RCC 7860 (cell line): ENCODE data around the gene AQP12B.
"Not testable (repeated sequence)": the region's sequence is repeated elsewhere in the genome, so short reads cannot be mapped to it uniquely, and the experiment has no call there.

Experiments
- DNase-seq: peaks from one replicate; pipeline ENCODE4 v3.0.0-alpha.2; 2015; ENCODE audit warnings: low spot score
- FAIRE-seq: peaks from 2 replicates; lab custom pipeline; 2012; peaks lifted over from hg19 to GRCh38; lab: Jason Lieb, UNC

The AQP12B gene

GRCh38 chr2:240682431-240683224 lies at the start of gene AQP12B:
Gene AQP12B (minus strand): TSS chr2:240682885. CDS start chr2:240682837, 48 bp downstream.
- FAIRE-seq, DNase-seq: not testable (repeated sequence)

GRCh38 chr2:240732184-240732583 lies 49.5 kb upstream of the AQP12B start:
- FAIRE-seq, result no peak
- no peak for DNase-seq

DNA sequence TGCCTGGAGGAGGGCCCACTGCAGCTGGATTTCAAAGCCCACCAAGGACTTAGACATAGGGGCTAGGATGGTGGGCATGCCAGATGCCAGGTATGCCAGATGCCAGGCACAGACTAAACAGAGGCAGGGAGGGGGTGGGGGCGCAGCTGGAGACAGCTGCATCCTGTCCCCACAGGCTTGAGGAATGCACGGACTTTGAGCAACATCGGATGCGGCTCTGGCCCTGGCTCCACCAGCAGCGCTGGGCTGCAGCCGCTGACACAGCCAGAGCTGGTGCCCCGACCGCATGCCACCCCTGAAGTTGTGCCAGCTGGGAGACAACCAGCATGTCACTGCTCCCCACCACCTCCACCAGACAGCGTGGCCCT lies 48.5 kb upstream of the AQP12B start:
- DNase-seq (no peak), FAIRE-seq (no peak)

DNA sequence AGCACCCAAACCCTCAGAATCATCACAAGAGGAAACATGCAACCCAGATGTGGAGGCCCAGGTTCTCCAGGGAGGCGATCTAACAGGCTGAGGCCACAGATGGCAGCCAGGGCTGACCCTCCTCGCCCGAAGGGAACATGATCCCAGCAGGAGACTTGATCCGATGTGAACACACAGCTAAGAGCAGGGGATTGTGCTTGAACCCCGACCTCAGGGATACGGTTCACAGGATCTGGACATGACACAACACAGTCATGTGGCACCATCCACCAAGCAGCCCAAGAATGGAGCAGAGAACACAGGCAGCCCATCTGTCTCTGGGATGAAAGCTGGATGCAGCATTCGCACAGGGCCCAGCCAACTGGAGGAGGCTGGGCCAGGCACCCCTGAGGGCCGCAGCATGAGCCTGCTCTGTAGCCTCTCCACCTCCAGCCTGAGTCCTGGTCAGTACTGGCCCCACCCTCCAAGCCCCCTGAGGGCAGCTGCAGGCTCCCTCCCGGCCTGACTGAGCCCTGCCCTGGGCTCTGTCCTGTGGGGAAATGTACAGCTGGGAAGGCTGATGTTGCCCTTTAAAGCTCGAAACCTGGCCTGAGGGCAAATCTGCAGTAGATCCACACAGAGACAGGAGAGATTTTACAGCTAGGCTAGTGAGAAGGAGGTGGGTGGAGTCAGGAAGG lies 48.0 kb upstream of the AQP12B start:
- DNase-seq (no peak), FAIRE-seq (no peak)

- DNase-seq (no peak), FAIRE-seq (no peak)
These were observed 46.1 kb upstream of the AQP12B start for GRCh38 chr2:240728827-240729226.

DNA sequence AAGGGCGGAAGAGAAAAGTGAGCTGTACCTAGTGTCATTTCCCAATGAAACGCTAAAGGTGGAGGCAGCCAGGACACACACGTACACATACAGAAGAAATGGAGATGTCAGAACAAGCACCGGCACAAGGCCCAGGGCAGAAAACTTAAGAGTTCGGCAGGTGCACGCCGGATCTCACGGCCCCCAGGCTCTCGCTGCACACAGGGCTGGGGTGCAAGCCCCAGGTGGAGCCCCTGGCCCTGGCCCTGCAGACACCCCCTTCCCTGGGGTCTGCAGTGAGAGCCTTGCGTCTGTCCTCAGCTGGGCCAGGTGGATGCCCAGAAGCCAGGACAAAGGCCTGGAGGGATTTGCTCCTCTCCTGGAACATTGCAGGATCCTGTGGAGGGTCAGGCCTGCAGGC lies 45.7 kb upstream of the AQP12B start:
- FAIRE-seq (no peak), DNase-seq (no peak)

- DNase-seq (no peak), FAIRE-seq (no peak)
These were observed 45.2 kb upstream of the AQP12B start for GRCh38 chr2:240727913-240728312.

DNA sequence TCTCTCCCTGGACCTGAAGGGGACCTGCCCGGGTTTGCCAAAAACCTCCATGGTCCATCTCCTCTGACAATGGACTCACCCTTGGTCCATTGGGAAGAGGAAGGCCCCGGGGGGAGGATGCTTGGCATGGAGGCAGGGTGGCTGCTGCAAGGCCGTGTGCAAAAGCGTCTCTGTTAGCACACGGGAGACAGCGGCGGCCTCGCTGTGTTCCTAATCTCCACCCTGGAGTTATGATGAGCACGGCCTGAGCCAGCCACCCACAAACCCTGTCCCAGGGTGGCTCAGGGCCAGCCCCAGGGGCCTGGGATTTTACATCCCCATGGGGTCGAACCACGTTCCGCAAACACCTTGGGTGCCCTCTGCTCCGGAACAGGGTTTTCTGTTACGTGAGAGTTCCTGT lies 44.8 kb upstream of the AQP12B start:
- DNase-seq (no peak), FAIRE-seq (no peak)

- no peak for DNase-seq
These were observed 44.2 kb upstream of the AQP12B start for GRCh38 chr2:240726876-240727275.

GRCh38 chr2:240725671-240726070 lies 43.0 kb upstream of the AQP12B start:
- DNase-seq (no peak), FAIRE-seq (no peak)

More at GRCh38 chr2:240726876-240727275, 44.2 kb upstream of the AQP12B start:
- no peak for FAIRE-seq

DNA sequence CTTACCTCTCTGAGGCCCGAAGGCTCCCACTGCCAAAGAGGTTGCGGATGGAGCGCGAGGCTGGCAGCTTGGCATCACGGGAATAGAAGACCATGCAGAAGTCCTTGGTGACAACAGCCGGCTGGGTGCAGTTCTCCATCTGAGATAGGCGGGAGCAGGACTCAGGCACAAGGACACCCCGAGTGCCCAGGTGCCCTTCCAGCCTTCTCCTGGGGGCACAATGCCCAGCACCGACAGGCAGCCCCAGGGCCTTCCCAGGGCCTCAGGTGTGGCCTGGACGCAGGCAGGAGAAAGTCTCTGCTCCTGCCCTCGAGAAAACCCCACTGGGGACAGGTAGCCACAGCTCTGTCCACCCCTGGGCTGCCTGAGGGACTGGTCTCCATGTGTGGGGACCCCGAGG lies 42.6 kb upstream of the AQP12B start:
- no peak for DNase-seq
- no peak for FAIRE-seq

- FAIRE-seq (no peak), DNase-seq (no peak)
These were observed 41.7 kb upstream of the AQP12B start for GRCh38 chr2:240724431-240724830.

- FAIRE-seq (no peak), DNase-seq (no peak)
These were observed 41.2 kb upstream of the AQP12B start for GRCh38 chr2:240723851-240724250.

GRCh38 chr2:240722796-240723735 lies 40.4 kb upstream of the AQP12B start:
- FAIRE-seq, result no peak

DNA sequence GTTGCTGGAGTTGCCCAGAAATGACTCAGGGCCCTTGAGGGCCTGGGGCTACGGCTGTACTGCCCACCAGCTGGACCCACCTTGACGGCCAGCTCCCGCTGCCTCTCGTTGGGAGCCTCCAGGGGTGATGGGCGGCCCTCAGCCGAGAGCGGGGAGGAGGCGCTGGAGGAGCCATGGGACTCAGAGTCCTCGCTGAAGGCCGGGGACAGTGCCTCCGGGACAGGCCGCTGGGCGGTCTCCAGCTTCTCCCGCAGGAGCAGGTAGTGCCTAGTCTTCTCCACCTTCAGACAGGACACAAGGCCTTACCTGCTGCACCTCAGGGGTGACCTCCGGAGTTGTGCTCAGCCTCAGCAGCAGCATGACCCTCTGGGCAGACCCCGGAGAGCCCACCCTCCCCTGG lies 39.7 kb upstream of the AQP12B start:
- DNase-seq (no peak), FAIRE-seq (no peak)

More at GRCh38 chr2:240722796-240723735, 40.4 kb upstream of the AQP12B start:
- DNase-seq, result no peak

- DNase-seq, result no peak
- FAIRE-seq, result no peak
These were observed 39.0 kb upstream of the AQP12B start for GRCh38 chr2:240721596-240722180.

GRCh38 chr2:240720686-240721595 lies 38.3 kb upstream of the AQP12B start:
- DNase-seq, result no peak
- FAIRE-seq, result no peak

- DNase-seq, result no peak
These were observed 37.2 kb upstream of the AQP12B start for GRCh38 chr2:240719676-240720545.

More at GRCh38 chr2:240719676-240720545, 37.2 kb upstream of the AQP12B start:
- no peak for FAIRE-seq
